Fibroblast of mammary gland (primary cell): Measurements from ENCODE around the gene RILP.

Source experiments
- DNase-seq: peaks from one replicate; pipeline ENCODE4 v3.0.0-alpha.2; 2010; ENCODE audit warnings: low read depth
- H3K4me3 ChIP-seq: 2 replicates; pipeline ENCODE4 v1.5.1; 2011; ENCODE audit warnings: low read depth, mild to moderate bottlenecking, low read length, moderate library complexity; ENCODE audit not compliant: control insufficient read depth
- CTCF ChIP-seq: conservative IDR thresholded peaks from 2 replicates; pipeline ENCODE4 v1.5.1; 2011; ENCODE audit warnings: low read depth, low read length, inconsistent platforms; ENCODE audit not compliant: control insufficient read depth, insufficient read depth

RILP gene

GRCh38 chr17:1627182-1627981 lies 22.3 kb downstream of the RILP start:
- H3K4me3 ChIP-seq, result no peak overlapping the region
- no peak for TF ChIP-seq CTCF
- DNase-seq, result no peak

DNA sequence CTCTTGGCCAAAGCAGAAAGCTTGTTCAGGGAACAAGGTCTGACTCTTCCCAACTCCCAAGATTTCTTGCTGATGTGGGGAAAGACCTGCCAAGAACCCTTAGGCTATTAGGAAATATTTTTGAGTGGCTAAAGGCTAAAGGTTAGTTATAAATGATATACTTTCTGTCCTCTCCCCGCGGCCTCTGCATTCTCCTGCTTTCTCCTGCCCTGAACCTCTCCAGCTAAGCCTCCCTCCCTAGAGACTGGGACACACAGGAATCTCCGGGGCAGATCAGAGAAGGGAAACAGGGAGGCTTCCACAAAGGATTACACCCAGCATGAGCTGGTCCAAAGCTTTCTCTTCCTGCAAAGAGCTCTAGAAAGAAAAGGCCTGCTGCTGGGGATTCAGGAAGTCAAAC lies 23.3 kb downstream of the RILP start:
- DNase-seq, result peak; percentile 16
- TF ChIP-seq CTCF, result no peak
- H3K4me3 ChIP-seq, result no peak overlapping the region

GRCh38 chr17:1625581-1625980 lies 24.1 kb downstream of the RILP start:
- TF ChIP-seq CTCF, result no peak
- no peak overlapping the region for H3K4me3 ChIP-seq
- DNase-seq, result no peak

DNA sequence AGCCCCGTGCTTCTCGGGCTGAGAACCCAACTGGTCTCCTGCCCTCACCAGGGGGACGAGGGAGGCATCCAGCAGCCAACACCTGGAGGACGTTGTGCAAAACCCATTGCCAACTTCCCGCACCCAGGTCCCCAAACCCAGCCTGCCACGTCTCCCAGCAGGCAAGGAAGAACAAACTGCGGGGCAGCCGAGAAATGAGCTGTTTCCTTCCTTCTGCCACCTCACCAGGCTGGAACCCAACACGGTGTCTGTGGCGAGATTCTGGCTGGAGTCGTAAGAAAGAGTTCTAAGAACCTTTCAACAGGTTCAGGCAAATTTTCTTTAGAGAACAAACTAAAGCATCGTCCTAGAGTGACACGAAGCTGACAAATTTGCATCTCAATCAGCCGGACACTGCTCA lies 24.6 kb downstream of the RILP start:
- DNase-seq, result no peak
- no peak for TF ChIP-seq CTCF
- H3K4me3 ChIP-seq, result no peak overlapping the region

- DNase-seq, result no peak
- TF ChIP-seq CTCF, result no peak
- no peak overlapping the region for H3K4me3 ChIP-seq
These were observed 25.0 kb downstream of the RILP start for GRCh38 chr17:1624650-1625049.

GRCh38 chr17:1623057-1623630 lies 26.5 kb downstream of the RILP start:
- no peak for DNase-seq
- H3K4me3 ChIP-seq, result no peak overlapping the region
- no peak for TF ChIP-seq CTCF
